HTERT RPE-1 (cell line): ENCODE results near the gene TOX2.

Source experiments
- in situ Hi-C: fragments of 300-500 bp; cut with MboI; formaldehyde crosslinking; loops from 4 replicates; pipeline ENCODE4 v1.14.3; 2020; ENCODE audit warnings: low sequenced_read_pairs

The TOX2 gene

GRCh38 chr20:44052166-44052565 lies 137.5 kb downstream of the TOX2 start:
- in situ Hi-C loops, result no loop called here

GRCh38 chr20:44053046-44053445 lies 138.4 kb downstream of the TOX2 start:
- in situ Hi-C loops, result no loop called here

GRCh38 chr20:44054118-44054517 lies 139.5 kb downstream of the TOX2 start:
- in situ Hi-C loops, result no loop called here

- in situ Hi-C loops, result no loop called here
Measured at GRCh38 chr20:44054849-44055248, 140.2 kb downstream of the TOX2 start.

- in situ Hi-C loops, result no loop called here
Measured at GRCh38 chr20:44056010-44056698, 141.5 kb downstream of the TOX2 start.

- in situ Hi-C loops, result no loop called here
Measured at GRCh38 chr20:44057698-44058675, 143.3 kb downstream of the TOX2 start.

GRCh38 chr20:44064501-44065400 lies 150.1 kb downstream of the TOX2 start:
- in situ Hi-C loops, result no loop called here

- in situ Hi-C loops, result no loop called here
Measured at GRCh38 chr20:44065401-44066340, 151.0 kb downstream of the TOX2 start.

GRCh38 chr20:44066645-44067606 lies 152.3 kb downstream of the TOX2 start:
- in situ Hi-C loops, result no loop called here

- in situ Hi-C loops, result no loop called here
Measured at GRCh38 chr20:44067650-44068081, 153.0 kb downstream of the TOX2 start.

GRCh38 chr20:44068316-44069201 lies 153.9 kb downstream of the TOX2 start:
- in situ Hi-C loops, result no loop called here

GRCh38 chr20:44069203-44070011 lies 154.8 kb downstream of the TOX2 start:
- in situ Hi-C loops, result no loop called here

- in situ Hi-C loops, result no loop called here
Measured at GRCh38 chr20:44070139-44070900, 155.7 kb downstream of the TOX2 start.

- in situ Hi-C loops, result no loop called here
Measured at GRCh38 chr20:44071057-44071456, 156.4 kb downstream of the TOX2 start.

GRCh38 chr20:44071526-44072111 lies 157.0 kb downstream of the TOX2 start:
- in situ Hi-C loops, result no loop called here

GRCh38 chr20:44072384-44072783 lies 157.7 kb downstream of the TOX2 start:
- in situ Hi-C loops, result no loop called here
